Naive thymus-derived CD4-positive, alpha-beta T cell (primary cell): Measurements from ENCODE around the gene GLIS1. TPM values are rescaled to one million over a fixed set of nuclear protein-coding genes. Genes with fewer than 3 reads are reported as not detected.

Source experiments
- ATAC-seq: fragments of 150-1000 bp; cut with Tn5 transposase; 2 replicates; pipeline ENCODE4 v1.10.0; 2021; ENCODE audit warnings: mild to moderate bottlenecking, moderate library complexity
- CTCF ChIA-PET: fragments of 350-600 bp; sonication (Branson Sonifier 250); formaldehyde crosslinking; loops from one replicate; lab custom pipeline; 2021; ENCODE audit warnings: antibody characterized with exemption; lab: Charles Lee
- POLR2A ChIA-PET: fragments of 350-600 bp; sonication (Branson Sonifier 250); formaldehyde crosslinking; loops from one replicate; lab custom pipeline; 2021; ENCODE audit warnings: antibody characterized with exemption, inconsistent platforms; lab: Charles Lee
- DNase-seq, 9 donors: peaks; one replicate each; pipeline versions ENCODE4 v3.0.0 to v3.0.0-alpha.2; 2020 to 2022; ENCODE audit warnings: mixed read lengths in 1 of 9
- H3K27ac ChIP-seq: one replicate; pipeline ENCODE4 v1.7.0; 2013; ENCODE audit warnings: mild to moderate bottlenecking, low read depth, low read length, moderate library complexity
- H3K27me3 ChIP-seq, 2 donors: one replicate each; pipeline ENCODE4 v1.7.0; 2013; ENCODE audit warnings: low read length in 2 of 2, mild to moderate bottlenecking in 2 of 2, moderate library complexity in 2 of 2; ENCODE audit not compliant: control insufficient read depth in 2 of 2, insufficient read depth in 2 of 2
- H3K36me3 ChIP-seq, 3 experiments: 1 replicate in 2 of 3; 2 replicates in 1 of 3; pipeline ENCODE4 v1.7.0; 2013; ENCODE audit warnings: low read length in 3 of 3, mild to moderate bottlenecking in 3 of 3, moderate library complexity in 1 of 3; ENCODE audit not compliant: insufficient read depth in 3 of 3, control insufficient read depth in 2 of 3
- H3K4me1 ChIP-seq, 2 donors: one replicate each; pipeline ENCODE4 v1.7.0; 2013; ENCODE audit warnings: low read length in 2 of 2, mild to moderate bottlenecking in 2 of 2, moderate library complexity in 1 of 2; ENCODE audit not compliant: control insufficient read depth in 2 of 2, insufficient read depth in 2 of 2
- H3K4me3 ChIP-seq: 2 replicates; pipeline ENCODE4 v1.7.0; 2013; ENCODE audit warnings: mild to moderate bottlenecking, low read length
- H3K9me3 ChIP-seq, 3 experiments: 1 replicate in 2 of 3; 2 replicates in 1 of 3; pipeline ENCODE4 v1.7.0; 2013; ENCODE audit warnings: low read length in 3 of 3; ENCODE audit not compliant: control insufficient read depth in 2 of 3
- H3K27ac Mint-ChIP-seq, 9 donors: one replicate each; pipeline ENCODE4 v1.8.0; 2020 to 2022; ENCODE audit warnings: mixed read lengths in 9 of 9, mild to moderate bottlenecking in 8 of 9, moderate library complexity in 5 of 9, inconsistent platforms in 2 of 9
- H3K27me3 Mint-ChIP-seq, 5 donors: one replicate each; pipeline ENCODE4 v1.8.0; 2021 to 2022; ENCODE audit warnings: mixed read lengths in 5 of 5, mild to moderate bottlenecking in 1 of 5
- H3K36me3 Mint-ChIP-seq, 5 donors: one replicate each; pipeline ENCODE4 v1.8.0; 2020 to 2022; ENCODE audit warnings: mixed read lengths in 5 of 5, mild to moderate bottlenecking in 3 of 5, inconsistent platforms in 1 of 5
- H3K4me1 Mint-ChIP-seq, 7 donors: one replicate each; pipeline ENCODE4 v1.8.0; 2020 to 2022; ENCODE audit warnings: mixed read lengths in 7 of 7, mild to moderate bottlenecking in 3 of 7, inconsistent platforms in 1 of 7
- H3K4me3 Mint-ChIP-seq, 10 donors: one replicate each; pipeline ENCODE4 v1.8.0; 2020 to 2022; ENCODE audit warnings: mild to moderate bottlenecking in 10 of 10, mixed read lengths in 10 of 10, moderate library complexity in 6 of 10, inconsistent platforms in 2 of 10
- H3K9me3 Mint-ChIP-seq, 11 donors: one replicate each; pipeline ENCODE4 v1.8.0; 2020 to 2022; ENCODE audit warnings: mixed read lengths in 11 of 11, mild to moderate bottlenecking in 4 of 11, inconsistent platforms in 1 of 11, moderate library complexity in 1 of 11
- intact Hi-C, 2 donors: fragments of 100-400 bp; cut with micrococcal nuclease; formaldehyde crosslinking; loops; one replicate each; pipeline ENCODE4 v1.15.1; 2023
- polyA plus RNA-seq, 2 donors: library from polyadenylated mRNA; unstranded; fragments of 300-500 nt; fragmentation: Illumina TruSeq; gene quantifications; one replicate each; pipeline ENCODE4 v1.2.3, GENCODE V29; 2021
- total RNA-seq, 6 experiments: library from RNA in 5 of 6; stranded (reverse) in 5 of 6; gene quantifications; 1 replicate in 5 of 6; 2 replicates in 1 of 6; pipeline ENCODE4 v1.2.3 and lab custom pipeline; 2021 to 2026

GLIS1 gene
- total and polyA plus RNA-seq, 7 experiments from 2014 or later, result not detected

DNA sequence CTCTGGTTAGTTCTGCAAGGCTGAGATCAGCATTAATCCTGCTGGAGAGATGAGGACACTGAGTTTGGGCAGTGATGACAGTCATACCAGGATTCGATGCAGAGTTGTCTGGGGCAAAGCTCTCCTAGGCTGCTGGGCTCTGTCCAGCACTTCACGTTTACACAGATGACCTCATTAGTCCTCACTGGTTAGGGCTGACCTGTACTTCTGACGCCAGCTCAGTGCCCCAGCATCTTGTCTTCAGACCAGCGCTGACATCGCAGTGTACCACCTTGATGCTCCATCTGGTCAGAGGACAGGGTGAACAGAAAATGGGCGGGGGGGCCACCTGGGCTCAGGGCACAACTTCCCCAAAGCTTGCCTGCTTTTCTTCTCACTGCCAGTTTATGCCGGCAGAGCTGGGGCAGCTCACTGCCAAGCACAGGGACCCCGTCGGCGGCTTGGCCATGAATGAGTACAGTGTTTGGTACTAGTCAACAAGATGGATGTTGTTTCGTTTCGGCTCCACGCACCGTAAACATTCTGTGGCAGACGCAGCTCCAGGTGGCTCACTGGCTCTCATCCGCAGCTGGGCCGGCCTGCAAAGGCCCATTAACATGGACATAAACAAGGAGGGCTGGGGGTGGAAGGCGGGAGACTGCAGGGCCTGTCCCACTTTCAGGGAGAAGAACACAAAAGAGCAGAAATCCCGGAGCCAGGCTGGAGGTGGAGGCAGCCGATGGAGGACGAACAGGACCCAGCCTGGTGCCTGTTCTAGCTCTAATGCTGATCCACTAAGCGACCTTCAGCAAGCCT is 118.7 kb downstream of the GLIS1 start:
- H3K27me3 ChIP-seq, result no peaks in the 10 kb centered on the region
- Mint-ChIP-seq H3K9me3 (no peaks in the 10 kb centered on the region), H3K27me3 (peaks cover 0 to 10% (median 0%) of the 10 kb centered on the region in 5 donors), H3K27ac (no peak overlapping the region), H3K4me1 (no peaks in the 10 kb centered on the region), H3K4me3 (no peak overlapping the region), H3K36me3 (no peaks in the 10 kb centered on the region)
- ATAC-seq, result no peak
- H3K27ac ChIP-seq, result no peak overlapping the region
- no peak for DNase-seq
- H3K9me3 ChIP-seq, result no peaks in the 10 kb centered on the region
- H3K4me1 ChIP-seq, result no peaks in the 10 kb centered on the region
- H3K4me3 ChIP-seq, result no peak overlapping the region
- no peaks in the 10 kb centered on the region for H3K36me3 ChIP-seq
- ChIA-PET POLR2A (no interaction called here), CTCF (no interaction called here)
- intact Hi-C loops, result no loop called here

DNA sequence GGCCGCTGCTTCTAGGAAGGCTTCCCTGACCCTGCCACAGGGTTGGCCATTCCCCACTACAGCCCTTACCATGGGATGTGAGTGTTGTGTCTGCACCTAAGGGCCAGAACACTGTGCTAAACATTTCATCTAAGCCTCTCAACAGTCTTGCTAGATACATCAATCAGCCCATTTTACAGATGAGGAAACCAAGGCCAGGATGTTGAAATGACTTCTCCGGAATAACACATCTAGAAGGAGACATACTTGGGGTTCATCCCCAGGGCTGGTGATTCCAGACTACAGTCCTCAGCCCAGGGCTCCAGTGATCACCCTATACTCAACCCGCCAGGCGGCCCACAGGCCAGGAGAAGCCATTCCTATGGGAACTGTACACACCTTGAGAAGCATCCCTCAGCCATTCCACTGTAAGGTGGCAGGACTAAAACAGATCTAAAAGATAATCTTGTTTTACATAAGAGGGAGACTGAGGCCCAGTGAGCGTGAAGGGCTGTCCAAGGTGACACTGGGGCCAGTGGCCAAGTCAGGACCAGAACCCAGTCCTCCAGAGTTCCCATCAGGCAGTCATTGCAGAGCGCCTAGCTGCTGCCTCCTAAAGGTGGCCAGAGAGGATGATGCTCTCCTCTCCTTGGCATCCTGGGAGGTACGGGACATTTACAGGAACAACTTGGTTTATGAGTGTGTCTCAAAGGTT is 119.5 kb downstream of the GLIS1 start:
- Mint-ChIP-seq H3K9me3 (peaks cover 0 to 3% (median 0%) of the 10 kb centered on the region in 11 donors), H3K4me1 (no peaks in the 10 kb centered on the region), H3K27me3 (peaks cover 0 to 12% (median 0%) of the 10 kb centered on the region in 5 donors), H3K4me3 (no peak overlapping the region), H3K27ac (no peak overlapping the region), H3K36me3 (no peaks in the 10 kb centered on the region)
- ATAC-seq (no peak), DNase-seq (no peak)
- no peaks in the 10 kb centered on the region for H3K9me3 ChIP-seq
- CTCF ChIA-PET, result no interaction called here
- no peaks in the 10 kb centered on the region for H3K27me3 ChIP-seq
- H3K36me3 ChIP-seq, result no peaks in the 10 kb centered on the region
- H3K27ac ChIP-seq, result no peak overlapping the region
- H3K4me1 ChIP-seq, result no peaks in the 10 kb centered on the region
- H3K4me3 ChIP-seq, result no peak overlapping the region
- intact Hi-C loops, result no loop called here
- POLR2A ChIA-PET, result no interaction called here

DNA sequence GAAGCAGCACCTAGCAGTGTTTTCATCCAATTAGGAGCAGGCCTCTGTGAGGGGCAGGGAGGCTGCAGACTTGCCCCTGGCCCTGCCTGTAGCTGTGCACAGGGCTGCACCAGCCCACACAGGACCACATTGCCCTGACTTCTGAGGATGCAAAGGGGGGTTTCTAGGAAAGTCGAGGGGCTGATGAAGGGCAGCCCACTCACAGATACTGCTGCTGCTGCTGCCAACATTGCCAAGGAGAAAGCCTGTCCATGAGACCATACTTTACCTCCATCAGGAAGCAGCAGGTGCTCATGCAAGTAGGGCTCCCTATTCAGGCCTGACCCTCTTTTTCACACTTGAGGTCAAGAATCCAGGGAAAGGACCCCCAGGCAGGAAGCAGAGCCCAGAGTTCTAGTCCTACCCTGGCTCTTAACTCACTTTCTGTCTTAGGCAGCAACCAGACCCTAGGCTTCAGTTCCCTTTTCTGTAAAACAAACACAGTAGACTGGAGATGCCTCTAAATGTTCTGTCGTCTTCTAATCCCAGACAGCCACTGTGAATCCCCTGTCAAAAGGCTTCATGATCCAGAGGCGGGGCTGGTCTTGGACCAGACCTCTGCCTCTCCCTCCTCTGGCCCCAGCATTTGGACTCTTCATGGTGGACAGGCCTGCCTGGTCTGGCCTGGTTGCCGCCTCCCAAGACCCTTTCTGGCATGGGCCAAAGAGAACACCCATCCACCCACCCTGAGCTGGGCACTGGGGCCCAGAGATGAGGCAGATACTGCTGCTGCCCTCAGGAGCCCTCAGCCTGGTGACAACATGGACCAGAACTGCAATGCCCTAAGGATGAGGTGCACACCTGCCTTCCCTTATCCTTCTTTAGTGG is 120.2 kb downstream of the GLIS1 start:
- Histone ChIP-seq H3K27me3 (no peaks in the 10 kb centered on the region), H3K4me1 (no peaks in the 10 kb centered on the region), H3K36me3 (no peaks in the 10 kb centered on the region), H3K9me3 (no peaks in the 10 kb centered on the region), H3K27ac (no peak overlapping the region), H3K4me3 (no peak overlapping the region)
- Mint-ChIP-seq H3K4me1 (no peaks in the 10 kb centered on the region), H3K27me3 (peaks cover 0 to 8% (median 0%) of the 10 kb centered on the region in 5 donors), H3K27ac (no peak overlapping the region), H3K9me3 (peaks cover 0 to 4% (median 0%) of the 10 kb centered on the region in 11 donors), H3K36me3 (no peaks in the 10 kb centered on the region), H3K4me3 (no peak overlapping the region)
- ATAC-seq, result no peak
- ChIA-PET POLR2A (no interaction called here), CTCF (no interaction called here)
- DNase-seq, result no peak
- intact Hi-C loops, result no loop called here

DNA sequence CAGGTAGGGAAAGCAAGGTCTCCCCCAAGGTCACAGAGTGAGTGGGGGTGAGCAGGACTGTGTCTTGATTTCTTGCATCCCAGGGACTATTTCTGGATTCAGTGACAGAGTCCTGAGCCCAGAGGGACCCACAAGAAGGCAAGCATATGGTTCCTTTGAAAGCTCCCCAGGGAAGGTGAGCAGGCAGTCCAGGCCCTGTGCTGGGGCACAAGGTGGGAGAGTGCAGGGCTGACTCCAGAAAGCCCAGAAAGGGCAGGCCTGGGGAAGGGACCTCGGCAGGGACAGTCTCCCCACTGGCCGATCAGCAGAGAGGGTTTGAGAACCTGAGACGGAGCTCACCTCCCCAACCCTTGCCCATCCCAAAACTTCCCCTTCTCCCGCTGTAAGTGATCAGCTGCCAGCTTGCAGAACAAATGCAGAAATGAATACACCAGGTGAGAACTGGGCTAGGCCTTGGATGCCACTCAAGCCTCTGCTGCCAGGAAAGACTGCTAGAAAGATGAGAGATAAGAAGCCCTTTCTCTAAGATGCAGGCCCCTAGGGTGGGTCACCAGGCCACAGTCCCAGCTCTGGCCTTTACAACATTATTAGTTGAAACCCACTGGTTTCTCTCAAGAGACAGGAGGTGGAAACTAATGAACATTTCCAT is 121.0 kb downstream of the GLIS1 start:
- H3K36me3 Mint-ChIP-seq, result no peaks in the 10 kb centered on the region
- intact Hi-C loops, result no loop called here
- Histone ChIP-seq H3K27me3 (no peaks in the 10 kb centered on the region), H3K27ac (no peak overlapping the region), H3K4me1 (no peaks in the 10 kb centered on the region), H3K9me3 (no peaks in the 10 kb centered on the region), H3K36me3 (no peaks in the 10 kb centered on the region), H3K4me3 (no peak overlapping the region)
- DNase-seq (no peak), ATAC-seq (no peak)
- ChIA-PET POLR2A (no interaction called here), CTCF (no interaction called here)
- peaks cover 0 to 9% (median 0%) of the 10 kb centered on the region in 5 donors for H3K27me3 Mint-ChIP-seq
- peaks cover 0 to 4% (median 0%) of the 10 kb centered on the region in 11 donors for H3K9me3 Mint-ChIP-seq
- H3K27ac Mint-ChIP-seq, result no peak overlapping the region
- no peak overlapping the region for H3K4me3 Mint-ChIP-seq
- no peaks in the 10 kb centered on the region for H3K4me1 Mint-ChIP-seq

DNA sequence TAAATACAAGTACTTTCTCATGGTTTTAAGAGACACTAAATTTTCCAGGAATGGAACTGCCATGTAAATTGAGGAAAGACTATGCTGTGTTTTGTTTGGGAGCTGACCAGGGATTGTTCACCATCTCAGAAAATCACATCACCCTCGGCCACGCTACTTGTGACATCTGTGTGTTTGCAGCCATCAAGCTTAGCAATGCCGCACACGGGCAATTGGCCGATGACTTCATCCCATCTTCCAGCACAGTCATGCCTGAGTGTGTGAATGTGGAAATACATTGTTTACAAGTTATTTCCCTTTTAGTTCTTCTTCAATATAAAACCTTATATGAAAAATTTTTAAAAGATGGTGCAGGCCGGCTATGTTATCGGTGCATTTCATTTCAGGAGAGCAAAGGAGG is 121.6 kb downstream of the GLIS1 start:
- intact Hi-C loops, result no loop called here
- Histone ChIP-seq H3K27ac (no peak overlapping the region), H3K27me3 (no peaks in the 10 kb centered on the region), H3K4me3 (no peak overlapping the region), H3K4me1 (no peaks in the 10 kb centered on the region), H3K9me3 (no peaks in the 10 kb centered on the region), H3K36me3 (no peaks in the 10 kb centered on the region)
- no peak for DNase-seq
- no peak overlapping the region for H3K4me3 Mint-ChIP-seq
- H3K27me3 Mint-ChIP-seq, result peaks cover 0 to 9% (median 0%) of the 10 kb centered on the region in 5 donors
- no peaks in the 10 kb centered on the region for H3K4me1 Mint-ChIP-seq
- ChIA-PET POLR2A (no interaction called here), CTCF (no interaction called here)
- peaks cover 0 to 7% (median 2%) of the 10 kb centered on the region in 11 donors for H3K9me3 Mint-ChIP-seq
- ATAC-seq, result no peak
- no peak overlapping the region for H3K27ac Mint-ChIP-seq
- peaks cover 0 to 3% (median 0%) of the 10 kb centered on the region in 5 donors for H3K36me3 Mint-ChIP-seq

DNA sequence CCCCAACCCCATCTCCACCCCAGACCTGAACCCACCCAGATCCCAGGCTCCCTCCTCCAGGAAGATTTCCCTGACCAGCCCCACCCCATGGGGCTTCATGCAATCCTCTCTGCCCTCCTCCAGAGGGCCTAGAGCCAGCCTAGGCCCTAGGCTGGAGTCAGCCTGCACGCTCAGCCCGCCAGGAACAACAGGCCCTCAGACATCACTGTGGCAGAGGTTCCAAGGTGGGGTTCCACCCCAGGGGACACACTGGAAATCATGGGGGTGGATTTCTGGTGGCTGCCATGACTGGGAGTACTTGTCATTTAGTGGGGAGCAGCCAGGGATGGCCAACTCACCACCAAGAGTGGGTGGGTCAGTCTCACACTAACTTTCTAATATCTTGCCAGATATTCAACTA is 122.0 kb downstream of the GLIS1 start:
- intact Hi-C loops, result no loop called here
- Histone ChIP-seq H3K4me1 (no peaks in the 10 kb centered on the region), H3K4me3 (no peak overlapping the region), H3K27me3 (no peaks in the 10 kb centered on the region), H3K36me3 (no peaks in the 10 kb centered on the region), H3K9me3 (peaks cover 0 to under 1% (median 0%) of the 10 kb centered on the region in 3 experiments), H3K27ac (no peak overlapping the region)
- POLR2A ChIA-PET, result no interaction called here
- H3K27ac Mint-ChIP-seq, result no peak overlapping the region
- DNase-seq, result no peak
- peaks cover 0 to 4% (median 0%) of the 10 kb centered on the region in 5 donors for H3K36me3 Mint-ChIP-seq
- CTCF ChIA-PET, result no interaction called here
- no peak for ATAC-seq
- H3K9me3 Mint-ChIP-seq, result peaks cover 0 to 11% (median 3%) of the 10 kb centered on the region in 11 donors
- no peak overlapping the region for H3K4me3 Mint-ChIP-seq
- H3K27me3 Mint-ChIP-seq, result peaks cover 0 to 11% (median 0%) of the 10 kb centered on the region in 5 donors
- no peaks in the 10 kb centered on the region for H3K4me1 Mint-ChIP-seq
